Measurements from ENCODE around the gene CPN1. TPM values are rescaled to one million over a fixed set of nuclear protein-coding genes. Genes with fewer than 3 reads are reported as not detected.

The CPN1 gene
- total RNA-seq, 1 donor from 2014 or later: not detected

GRCh38 chr10:99995269-99995668 lies 86.4 kb downstream of the CPN1 start:
- Mint-ChIP-seq H3K4me1 (peaks cover 24% of the 10 kb centered on the region), H3K27me3 (ENCODE audit: low read depth) (no peaks in the 10 kb centered on the region), H3K4me3 (no peak overlapping the region), H3K9me3 (no peaks in the 10 kb centered on the region), H3K36me3 (ENCODE audit: low read depth) (no peaks in the 10 kb centered on the region), H3K27ac (ENCODE audit: unreplicated experiment) (no peak overlapping the region)
- DNase-seq (ENCODE audit: low read depth, low spot score): no peak
- TF ChIP-seq CTCF (conservative IDR thresholded peaks at IDR 0.05): no peak

- H3K27ac Mint-ChIP-seq (ENCODE audit: unreplicated experiment): no peak overlapping the region
These were observed 86.9 kb downstream of the CPN1 start for GRCh38 chr10:99994801-99995200.

GRCh38 chr10:99993701-99994689 lies 87.7 kb downstream of the CPN1 start:
- peaks cover 24% of the 10 kb centered on the region for H3K4me1 Mint-ChIP-seq

More at GRCh38 chr10:99994801-99995200, 86.9 kb downstream of the CPN1 start:
- Mint-ChIP-seq H3K27me3 (ENCODE audit: low read depth) (no peaks in the 10 kb centered on the region), H3K4me1 (peaks cover 24% of the 10 kb centered on the region), H3K36me3 (ENCODE audit: low read depth) (no peaks in the 10 kb centered on the region), H3K9me3 (no peaks in the 10 kb centered on the region), H3K4me3 (no peak overlapping the region)
- no peak for TF ChIP-seq CTCF (conservative IDR thresholded peaks at IDR 0.05)
- no peak for DNase-seq (ENCODE audit: low read depth, low spot score)

More at GRCh38 chr10:99993701-99994689, 87.7 kb downstream of the CPN1 start:
- Mint-ChIP-seq H3K27me3 (ENCODE audit: low read depth) (no peaks in the 10 kb centered on the region), H3K36me3 (ENCODE audit: low read depth) (no peaks in the 10 kb centered on the region), H3K4me3 (no peak overlapping the region), H3K9me3 (no peaks in the 10 kb centered on the region), H3K27ac (ENCODE audit: unreplicated experiment) (no peak overlapping the region)
- DNase-seq (ENCODE audit: low read depth, low spot score): no peak
- no peak for TF ChIP-seq CTCF (conservative IDR thresholded peaks at IDR 0.05)

Other genes starting within 250 kb of the CPN1 start
- 17.8 and 18.3 TPM in 2 replicates for gene DNMBP, start 71.9 kb downstream of the CPN1 start, total RNA-seq
- 35.8 and 36.6 TPM in 2 replicates for gene ERLIN1, start 104.2 kb upstream of the CPN1 start, total RNA-seq
- 21.4 and 24.4 TPM in 2 replicates for gene CHUK, start 147.7 kb upstream of the CPN1 start, total RNA-seq
- gene CWF19L1, start 185.8 kb upstream of the CPN1 start, total RNA-seq: 29.2 and 33.2 TPM in 2 replicates
- 32.9 and 37.5 TPM in 2 replicates for gene BLOC1S2, start 204.8 kb upstream of the CPN1 start, total RNA-seq
- gene PKD2L1, start 248.4 kb upstream of the CPN1 start, total RNA-seq: 0.14 TPM in 1 of 2 replicates, not detected in the other